ENCODE data around the gene BANK1. TPM values are rescaled to one million over a fixed set of nuclear protein-coding genes. Genes with fewer than 3 reads are reported as not detected.

The BANK1 gene, protein sequence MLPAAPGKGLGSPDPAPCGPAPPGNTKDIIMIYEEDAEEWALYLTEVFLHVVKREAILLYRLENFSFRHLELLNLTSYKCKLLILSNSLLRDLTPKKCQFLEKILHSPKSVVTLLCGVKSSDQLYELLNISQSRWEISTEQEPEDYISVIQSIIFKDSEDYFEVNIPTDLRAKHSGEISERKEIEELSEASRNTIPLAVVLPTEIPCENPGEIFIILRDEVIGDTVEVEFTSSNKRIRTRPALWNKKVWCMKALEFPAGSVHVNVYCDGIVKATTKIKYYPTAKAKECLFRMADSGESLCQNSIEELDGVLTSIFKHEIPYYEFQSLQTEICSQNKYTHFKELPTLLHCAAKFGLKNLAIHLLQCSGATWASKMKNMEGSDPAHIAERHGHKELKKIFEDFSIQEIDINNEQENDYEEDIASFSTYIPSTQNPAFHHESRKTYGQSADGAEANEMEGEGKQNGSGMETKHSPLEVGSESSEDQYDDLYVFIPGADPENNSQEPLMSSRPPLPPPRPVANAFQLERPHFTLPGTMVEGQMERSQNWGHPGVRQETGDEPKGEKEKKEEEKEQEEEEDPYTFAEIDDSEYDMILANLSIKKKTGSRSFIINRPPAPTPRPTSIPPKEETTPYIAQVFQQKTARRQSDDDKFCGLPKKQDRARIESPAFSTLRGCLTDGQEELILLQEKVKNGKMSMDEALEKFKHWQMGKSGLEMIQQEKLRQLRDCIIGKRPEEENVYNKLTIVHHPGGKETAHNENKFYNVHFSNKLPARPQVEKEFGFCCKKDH
- polyA plus RNA-seq (2011; rRNA removed) = 0.40 and 0.43 TPM in 2 replicates
- polyA minus RNA-seq (2011; rRNA and poly(A)+ RNA removed) = 0.14 TPM in 1 of 2 replicates, not detected in the other

DNA sequence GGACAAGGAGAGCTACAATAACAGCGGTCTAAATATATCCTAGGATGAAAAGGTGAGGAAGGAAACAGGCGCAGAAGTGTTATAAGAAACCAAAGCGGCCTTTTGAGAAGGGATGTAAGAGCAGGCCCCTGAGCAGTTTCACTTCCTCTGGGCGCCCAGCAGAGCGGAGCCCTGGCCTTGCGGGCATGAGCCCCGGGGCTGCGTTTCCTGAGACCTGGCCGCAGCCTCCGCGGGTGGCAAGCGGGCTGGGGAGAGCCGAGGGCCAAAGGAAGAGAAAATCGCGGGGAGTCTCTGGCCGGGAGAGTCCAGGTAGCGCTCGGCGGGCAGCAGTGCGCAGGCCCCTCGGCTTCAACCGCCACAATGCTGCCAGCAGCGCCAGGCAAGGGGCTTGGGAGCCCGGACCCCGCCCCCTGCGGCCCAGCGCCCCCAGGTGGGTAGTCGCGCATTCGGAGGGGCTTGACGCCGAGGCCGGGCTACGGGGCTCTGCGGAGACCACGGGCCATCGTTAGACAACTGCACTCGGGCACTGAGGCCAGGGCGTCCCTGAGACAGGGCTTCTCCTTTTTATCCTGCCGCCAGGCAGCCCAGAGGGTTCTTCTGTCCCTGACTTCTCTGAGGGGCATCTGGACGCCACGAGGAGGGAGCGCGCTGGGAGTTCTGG is at the start of gene BANK1:
Gene BANK1, plus strand, starts transcription at position 210 of the 661 bp plus-strand sequence. Its CDS starts 151 bp downstream, at position 361.
- Histone ChIP-seq H3K36me3 (ENCODE audit: control insufficient read depth, insufficient read depth, low read length) (no peaks in the 10 kb centered on the region), H3K4me3 (ENCODE audit: low read depth, low read length) (peak within 1 kb of the TSS; percentile 35), H3K27me3 (ENCODE audit: control insufficient read depth, insufficient read depth, low read length) (no peaks in the 10 kb centered on the region)
- CTCF ChIA-PET = interaction anchor here (0.6 to 1.3 kb wide), 2 partner anchors 32 to 40 kb away, joined by 3 to 4 read pairs; no protein-coding TSS in a partner anchor
- POLR2A ChIA-PET = no interaction called here
- TF ChIP-seq CTCF (IDR thresholded peaks at IDR 0.05; ENCODE audit: insufficient read depth, low read depth, low read length) = peak; percentile 17
- no peak for DNase-seq (ENCODE audit: low read depth)

- TF ChIP-seq CTCF (IDR thresholded peaks at IDR 0.05; ENCODE audit: insufficient read depth, low read depth, low read length) = no peak
- ChIA-PET CTCF (no interaction called here), POLR2A (no interaction called here)
- DNase-seq (ENCODE audit: low read depth) = peak; percentile 66
- H3K4me3 ChIP-seq (ENCODE audit: low read depth, low read length) = no peak overlapping the region
- no peaks in the 10 kb centered on the region for H3K27me3 ChIP-seq (ENCODE audit: control insufficient read depth, insufficient read depth, low read length)
- H3K36me3 ChIP-seq (ENCODE audit: control insufficient read depth, insufficient read depth, low read length) = no peaks in the 10 kb centered on the region
Measured at GRCh38 chr4:101753721-101754120, 36.8 kb upstream of the BANK1 start.

- DNase-seq (ENCODE audit: low read depth) = no peak
- Histone ChIP-seq H3K4me3 (ENCODE audit: low read depth, low read length) (no peak overlapping the region), H3K27me3 (ENCODE audit: control insufficient read depth, insufficient read depth, low read length) (no peaks in the 10 kb centered on the region), H3K36me3 (ENCODE audit: control insufficient read depth, insufficient read depth, low read length) (no peaks in the 10 kb centered on the region)
- CTCF ChIA-PET = no interaction called here
- POLR2A ChIA-PET = no interaction called here
- no peak for TF ChIP-seq CTCF (IDR thresholded peaks at IDR 0.05; ENCODE audit: insufficient read depth, low read depth, low read length)
Measured at GRCh38 chr4:101756181-101756580, 34.3 kb upstream of the BANK1 start.

DNA sequence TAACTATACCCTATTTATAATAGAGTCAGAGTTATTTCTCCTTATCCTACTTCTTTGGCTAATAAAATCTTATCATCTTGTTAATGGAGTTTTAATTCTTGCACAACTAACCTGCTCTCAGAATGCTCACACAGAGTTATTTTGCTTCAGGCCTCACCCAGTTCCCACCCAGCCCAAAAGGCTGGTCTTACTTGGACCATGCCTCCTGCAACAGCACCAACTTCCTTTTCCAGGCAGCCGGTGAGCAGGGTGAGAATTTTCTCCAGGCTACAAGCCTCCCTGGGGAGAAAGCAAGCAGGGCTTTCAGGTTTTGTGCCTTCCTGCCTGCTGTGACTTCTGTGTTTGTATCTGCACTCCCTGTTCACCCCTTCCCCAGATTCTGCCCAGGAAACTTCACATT is 29.1 kb upstream of the BANK1 start:
- ChIA-PET CTCF (no interaction called here), POLR2A (no interaction called here)
- Histone ChIP-seq H3K27me3 (ENCODE audit: control insufficient read depth, insufficient read depth, low read length) (no peaks in the 10 kb centered on the region), H3K4me3 (ENCODE audit: low read depth, low read length) (no peak overlapping the region), H3K36me3 (ENCODE audit: control insufficient read depth, insufficient read depth, low read length) (no peaks in the 10 kb centered on the region)
- TF ChIP-seq CTCF (IDR thresholded peaks at IDR 0.05; ENCODE audit: insufficient read depth, low read depth, low read length) = no peak
- no peak for DNase-seq (ENCODE audit: low read depth)

- Histone ChIP-seq H3K4me3 (ENCODE audit: low read depth, low read length) (no peak overlapping the region), H3K27me3 (ENCODE audit: control insufficient read depth, insufficient read depth, low read length) (no peaks in the 10 kb centered on the region), H3K36me3 (ENCODE audit: control insufficient read depth, insufficient read depth, low read length) (no peaks in the 10 kb centered on the region)
- no peak for TF ChIP-seq CTCF (IDR thresholded peaks at IDR 0.05; ENCODE audit: insufficient read depth, low read depth, low read length)
- POLR2A ChIA-PET = no interaction called here
- DNase-seq (ENCODE audit: low read depth) = no peak
- CTCF ChIA-PET = no interaction called here
Measured at GRCh38 chr4:101762025-101762424, 28.5 kb upstream of the BANK1 start.
